Brain microvascular endothelial cell (primary cell): ENCODE measurements around the gene POU6F2.

Experiments used
- DNase-seq: peaks from one replicate; pipeline ENCODE4 v3.0.0-alpha.2; 2020
- H3K27ac ChIP-seq: fragments of 250-450 bp; sonication (Bioruptor Pico); 2 replicates; pipeline ENCODE4 v1.5.1; 2020; ENCODE audit warnings: mild to moderate bottlenecking, moderate library complexity
- H3K27me3 ChIP-seq: fragments of 250-450 bp; sonication (Bioruptor Pico); replicated peaks from 2 replicates; pipeline ENCODE4 v1.5.1; 2020; ENCODE audit warnings: mild to moderate bottlenecking
- H3K36me3 ChIP-seq: fragments of 250-450 bp; sonication (Bioruptor Pico); replicated peaks from 2 replicates; pipeline ENCODE4 v1.5.1; 2020; ENCODE audit warnings: mild to moderate bottlenecking
- H3K4me3 ChIP-seq: 2 replicates; pipeline ENCODE4 v1.5.1; 2011; ENCODE audit warnings: low read depth, mild to moderate bottlenecking, control low read depth, low read length, moderate library complexity
- CTCF ChIP-seq: IDR thresholded peaks from 2 replicates; pipeline ENCODE4 v1.5.1; 2011; ENCODE audit warnings: low read depth, mild to moderate bottlenecking, moderate library complexity, low read length, control low read depth, inconsistent platforms; ENCODE audit errors: missing control alignments
- in situ Hi-C: cut with HindIII; loops from 2 replicates; pipeline ENCODE4 v1.10.0; 2017; ENCODE audit warnings: low sequenced_read_pairs, low pct_ligation_motif_present

Gene POU6F2

GRCh38 chr7:39137480-39137879 lies 159.8 kb downstream of the POU6F2 start:
- no peaks in the 10 kb centered on the region for H3K36me3 ChIP-seq
- in situ Hi-C loops: no loop called here
- no peak overlapping the region for H3K4me3 ChIP-seq
- no peak overlapping the region for H3K27ac ChIP-seq
- no peaks in the 10 kb centered on the region for H3K27me3 ChIP-seq
- no peak for DNase-seq
- TF ChIP-seq CTCF: no peak

- Histone ChIP-seq H3K4me3 (no peak overlapping the region), H3K27ac (no peak overlapping the region), H3K27me3 (no peaks in the 10 kb centered on the region), H3K36me3 (no peaks in the 10 kb centered on the region)
- no peak for TF ChIP-seq CTCF
- no peak for DNase-seq
- in situ Hi-C loops: no loop called here
These were observed 165.0 kb downstream of the POU6F2 start for GRCh38 chr7:39142750-39143149.

- TF ChIP-seq CTCF: no peak
- Histone ChIP-seq H3K27me3 (no peaks in the 10 kb centered on the region), H3K36me3 (no peaks in the 10 kb centered on the region), H3K27ac (no peak overlapping the region), H3K4me3 (no peak overlapping the region)
- DNase-seq: no peak
- in situ Hi-C loops: no loop called here
These were observed 166.7 kb downstream of the POU6F2 start for GRCh38 chr7:39144420-39144819.

- DNase-seq: no peak
- in situ Hi-C loops: no loop called here
- TF ChIP-seq CTCF: no peak
- Histone ChIP-seq H3K36me3 (no peaks in the 10 kb centered on the region), H3K27ac (no peak overlapping the region), H3K27me3 (no peaks in the 10 kb centered on the region), H3K4me3 (no peak overlapping the region)
These were observed 167.6 kb downstream of the POU6F2 start for GRCh38 chr7:39145283-39145682.

GRCh38 chr7:39145935-39146334 lies 168.2 kb downstream of the POU6F2 start:
- no peak for DNase-seq
- TF ChIP-seq CTCF: no peak
- no peaks in the 10 kb centered on the region for H3K36me3 ChIP-seq
- no peak overlapping the region for H3K4me3 ChIP-seq
- H3K27me3 ChIP-seq: no peaks in the 10 kb centered on the region
- in situ Hi-C loops: no loop called here
- H3K27ac ChIP-seq: no peak overlapping the region

GRCh38 chr7:39152701-39153100 lies 175.0 kb downstream of the POU6F2 start:
- TF ChIP-seq CTCF: no peak
- DNase-seq: no peak
- in situ Hi-C loops: no loop called here
- Histone ChIP-seq H3K4me3 (no peak overlapping the region), H3K27me3 (no peaks in the 10 kb centered on the region), H3K27ac (no peak overlapping the region), H3K36me3 (no peaks in the 10 kb centered on the region)
